HG02840 (cell line): ENCODE results near the gene ADCY2.

Experiments
- ATAC-seq: cut with Tn5 transposase; IDR thresholded peaks from one replicate; pipeline ENCODE4 v1.9.1; 2021; ENCODE audit warnings: mild to moderate bottlenecking, moderate library complexity, moderate number of reproducible peaks; ENCODE audit not compliant: unreplicated experiment, low FRiP score

ADCY2 gene

DNA sequence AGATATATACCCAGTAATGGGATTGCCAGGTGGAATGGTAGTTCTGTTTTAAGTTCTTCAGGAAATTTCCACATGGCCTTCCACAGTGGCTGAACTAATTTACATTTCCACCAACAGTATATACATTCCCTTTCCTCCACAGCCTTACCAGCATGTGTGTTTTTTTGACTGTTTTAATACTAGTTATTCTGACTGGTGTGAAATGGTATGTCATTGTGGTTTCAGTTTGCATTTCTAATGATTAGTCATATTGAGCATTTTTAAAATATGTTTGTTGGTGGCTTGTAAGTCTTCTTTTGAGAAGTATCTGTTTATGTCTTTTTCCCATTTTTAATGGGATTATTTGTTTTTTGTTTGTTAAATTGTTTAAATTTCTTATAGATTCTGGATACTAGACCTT lies 246.1 kb downstream of the ADCY2 start:
- ATAC-seq, result no peak

- ATAC-seq, result no peak
Observed at GRCh38 chr5:7644723-7645122, 248.8 kb downstream of the ADCY2 start.

DNA sequence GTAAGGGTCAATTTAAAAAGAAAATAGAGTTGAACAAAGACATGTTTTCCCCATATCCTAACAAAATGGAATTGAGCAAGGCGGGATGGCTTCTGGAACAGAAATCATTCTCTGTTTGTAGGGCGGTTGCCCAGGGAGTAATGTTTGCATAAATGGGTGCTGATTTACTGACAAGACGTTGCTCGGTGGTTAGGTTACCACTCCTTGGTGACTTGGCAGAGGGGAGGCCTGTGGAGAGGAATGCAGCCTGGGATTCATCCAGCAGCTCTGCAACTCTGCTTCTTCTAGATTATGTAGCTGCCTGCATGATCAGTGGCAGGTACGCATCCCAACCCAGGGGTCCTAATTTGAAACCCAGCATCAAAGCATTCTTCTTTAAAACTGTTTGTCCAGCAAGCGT lies 254.8 kb downstream of the ADCY2 start:
- ATAC-seq, result no peak

GRCh38 chr5:7653046-7653445 lies 257.1 kb downstream of the ADCY2 start:
- ATAC-seq, result no peak

- ATAC-seq, result no peak
Observed at GRCh38 chr5:7657153-7657552, 261.2 kb downstream of the ADCY2 start.

DNA sequence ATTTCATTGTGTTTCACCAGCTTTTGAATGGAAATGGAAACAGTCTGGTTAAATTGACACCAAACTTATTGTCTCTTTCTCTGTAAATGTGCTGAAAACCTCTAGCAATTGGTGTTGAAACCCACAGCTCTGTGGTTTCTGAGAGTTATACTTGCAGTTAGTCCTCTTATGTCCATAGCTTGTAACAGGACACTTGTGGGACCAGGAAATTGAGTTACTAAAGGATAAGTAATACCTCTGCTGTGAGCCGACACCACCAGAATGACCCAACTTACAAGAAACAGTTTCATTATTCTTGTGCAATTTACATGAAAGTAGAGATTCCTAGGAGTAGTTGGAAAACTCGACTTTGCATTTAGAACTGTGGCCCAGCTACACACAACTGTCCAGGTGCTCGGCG lies 263.5 kb downstream of the ADCY2 start:
- ATAC-seq, result no peak

- ATAC-seq, result no peak
Observed at GRCh38 chr5:7662289-7662688, 266.4 kb downstream of the ADCY2 start.

- ATAC-seq, result no peak
Observed at GRCh38 chr5:7663808-7664207, 267.9 kb downstream of the ADCY2 start.

GRCh38 chr5:7664208-7664607 lies 268.3 kb downstream of the ADCY2 start:
- no peak for ATAC-seq

DNA sequence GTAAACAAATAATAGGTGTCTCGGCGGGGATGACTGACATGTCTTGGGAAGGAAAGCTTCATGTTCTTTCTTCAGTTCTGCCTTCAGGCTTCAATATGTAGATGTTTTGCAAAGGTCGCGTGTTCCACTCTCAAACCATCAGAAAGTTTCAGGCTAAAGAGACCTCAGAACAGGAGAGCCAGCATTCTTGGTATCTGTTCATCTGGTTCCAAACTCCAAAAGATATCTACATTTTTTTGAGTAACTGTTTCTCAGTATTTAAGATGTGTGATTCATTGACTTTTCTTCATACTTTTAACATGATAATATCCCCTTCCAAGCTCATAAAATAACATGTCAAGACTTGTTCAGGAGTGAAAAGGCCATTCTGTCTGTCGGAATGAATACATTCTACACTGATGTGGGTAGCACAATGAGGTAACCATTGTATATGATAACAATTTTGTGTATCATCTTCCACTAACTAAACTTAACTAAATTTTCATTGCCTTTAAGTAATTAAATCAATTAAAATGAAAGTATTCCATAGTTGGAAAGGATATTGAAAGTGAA lies 271.4 kb downstream of the ADCY2 start:
- ATAC-seq, result no peak

- no peak for ATAC-seq
Observed at GRCh38 chr5:7668161-7668560, 272.2 kb downstream of the ADCY2 start.

- ATAC-seq, result no peak
Observed at GRCh38 chr5:7668627-7669026, 272.7 kb downstream of the ADCY2 start.

DNA sequence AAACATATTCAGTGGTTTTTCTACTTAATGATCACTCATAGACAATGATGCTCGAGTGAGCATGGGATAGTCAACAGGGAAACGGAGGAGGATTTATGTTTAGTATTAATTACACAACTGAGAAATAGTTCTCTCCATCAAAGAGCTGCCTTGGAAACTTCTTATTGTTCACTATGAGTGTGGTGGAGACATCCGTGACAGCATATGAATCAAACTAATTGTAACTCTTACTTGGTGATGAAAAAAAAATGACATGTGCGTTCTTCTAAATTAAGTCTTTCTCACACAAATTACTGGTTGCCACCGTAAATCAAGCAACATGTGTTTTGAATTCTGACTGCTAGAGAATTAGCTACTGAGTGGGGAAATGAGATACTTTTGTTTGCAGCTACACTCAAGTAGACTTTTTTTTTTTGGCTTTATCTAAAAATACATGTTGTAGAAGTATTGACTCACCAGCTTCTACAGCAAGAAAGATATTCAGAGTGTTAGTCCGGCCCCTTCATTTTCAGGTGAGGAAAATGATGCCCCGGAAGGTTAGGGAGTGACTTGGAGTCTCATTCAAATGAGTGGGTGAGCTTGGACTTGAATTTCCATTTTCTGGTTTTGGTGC lies 275.5 kb downstream of the ADCY2 start:
- ATAC-seq, result no peak

- ATAC-seq, result no peak
Observed at GRCh38 chr5:7673658-7674057, 277.7 kb downstream of the ADCY2 start.

- ATAC-seq, result no peak
Observed at GRCh38 chr5:7676455-7676854, 280.5 kb downstream of the ADCY2 start.

GRCh38 chr5:7678030-7678429 lies 282.1 kb downstream of the ADCY2 start:
- ATAC-seq, result no peak

- no peak for ATAC-seq
Observed at GRCh38 chr5:7679663-7680062, 283.7 kb downstream of the ADCY2 start.

DNA sequence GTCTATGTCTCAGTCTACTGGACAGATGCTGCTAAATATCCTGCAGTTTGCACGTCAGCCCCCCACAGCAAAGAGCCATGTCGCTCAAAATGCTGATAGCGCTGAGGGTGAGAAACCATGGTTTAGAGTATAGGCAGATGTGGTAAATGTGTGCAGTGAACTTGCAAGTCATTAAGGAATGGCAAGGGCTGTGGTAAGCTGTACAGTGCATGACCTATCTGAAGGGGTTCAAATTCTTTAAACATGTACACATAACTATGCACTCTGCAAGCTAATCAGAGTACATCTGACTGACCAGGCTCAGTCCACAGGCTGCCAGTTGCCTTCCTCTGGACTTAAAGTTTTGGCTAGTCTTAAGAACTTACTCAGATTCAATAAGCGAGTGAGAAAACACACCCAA lies 284.3 kb downstream of the ADCY2 start:
- ATAC-seq, result no peak

DNA sequence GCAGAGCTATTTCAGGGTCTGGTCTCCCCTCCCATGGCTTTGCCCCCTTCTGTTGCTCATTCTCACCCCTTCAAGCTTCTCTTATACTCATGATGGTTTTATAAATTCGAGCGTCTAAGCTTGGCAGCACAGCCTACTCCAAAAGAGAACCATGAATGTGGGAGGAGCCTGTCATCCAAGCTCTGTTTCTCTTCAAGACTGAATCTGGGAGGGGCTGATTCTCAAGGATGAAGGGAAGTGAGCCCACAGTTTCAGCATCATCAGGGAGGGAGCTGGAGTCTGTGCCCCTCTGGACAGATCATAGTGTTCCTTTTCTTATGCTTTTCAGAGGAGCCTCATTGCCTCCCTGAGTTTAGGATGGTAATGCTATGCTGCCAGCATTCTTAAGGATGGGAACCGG lies 286.4 kb downstream of the ADCY2 start:
- no peak for ATAC-seq

DNA sequence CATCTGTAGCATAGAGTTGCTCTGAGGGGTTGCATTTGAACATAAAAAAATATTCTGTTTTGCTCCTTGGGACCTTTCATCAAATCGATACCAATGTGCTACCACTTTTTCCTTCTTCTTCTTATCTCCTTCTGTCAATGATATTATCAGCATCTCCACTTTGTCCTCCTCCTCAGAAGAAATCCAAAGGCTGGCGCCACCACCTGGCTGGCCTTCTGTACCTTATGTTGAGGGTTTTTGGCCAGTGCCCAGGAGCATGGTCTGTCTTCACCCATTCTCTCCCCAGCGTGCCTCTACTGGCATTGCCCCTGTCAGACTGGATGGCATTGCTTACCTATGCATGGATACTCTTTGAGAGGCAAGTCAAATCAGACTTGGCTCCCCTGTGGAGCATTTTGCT lies 287.8 kb downstream of the ADCY2 start:
- ATAC-seq, result no peak

DNA sequence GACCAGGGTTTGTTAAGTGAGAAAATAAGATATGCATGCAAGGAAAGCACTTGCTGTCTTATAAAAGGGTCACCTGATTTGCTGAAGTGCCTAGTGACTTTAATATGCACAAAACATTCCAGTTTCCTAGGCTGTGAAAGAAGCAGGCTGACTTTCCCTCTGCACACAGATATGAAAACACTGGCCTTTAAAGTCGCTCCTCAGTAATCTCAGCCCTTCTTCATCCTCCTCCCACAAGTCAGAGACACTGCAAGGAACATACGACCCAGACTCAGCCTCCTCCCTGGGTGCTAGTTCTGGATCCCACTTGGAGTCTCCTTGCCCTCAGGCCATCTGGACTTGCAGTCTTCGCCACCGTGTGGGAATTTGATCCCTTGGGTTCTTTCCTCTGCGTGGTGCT lies 288.9 kb downstream of the ADCY2 start:
- ATAC-seq, result no peak

- ATAC-seq, result no peak
Observed at GRCh38 chr5:7686794-7687193, 290.9 kb downstream of the ADCY2 start.

DNA sequence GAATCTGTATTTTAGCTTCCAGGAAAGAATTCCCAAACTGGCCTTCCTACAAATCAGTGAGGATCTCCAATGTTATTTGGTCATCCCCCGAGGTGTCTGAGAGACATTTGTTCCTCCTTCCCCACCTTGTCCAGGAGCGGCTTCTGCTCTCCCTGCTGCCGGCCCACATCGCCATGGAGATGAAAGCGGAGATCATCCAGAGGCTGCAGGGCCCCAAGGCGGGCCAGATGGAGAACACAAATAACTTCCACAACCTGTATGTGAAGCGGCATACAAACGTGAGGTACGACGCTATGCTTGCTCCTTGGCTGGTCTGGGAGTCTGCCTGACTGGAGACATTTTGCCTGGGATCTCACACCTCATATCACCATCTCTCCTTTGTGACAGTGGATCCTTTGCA lies 294.6 kb downstream of the ADCY2 start:
- ATAC-seq, result no peak
